Gastroesophageal sphincter (tissue), 3 donors: ENCODE data around the gene PROZ.

Experiments
- POLR2AphosphoS5 ChIP-seq: sonication (generic); formaldehyde crosslinking; IDR thresholded peaks from one replicate; pipeline ENCODE4 v1.6.1; 2017; ENCODE audit warnings: antibody characterized with exemption
- TF ChIP-seq, protein P1 (sequence below), 4 experiments: fragments of 200-600 bp in 2 of 4; fragments of 450-650 bp in 2 of 4; sonication (generic) in 1 of 4; IDR thresholded peaks; one replicate each; pipeline ENCODE4 v1.5.1; 2017 to 2019; ENCODE audit warnings: antibody characterized with exemption in 4 of 4, mild to moderate bottlenecking in 2 of 4, moderate library complexity in 2 of 4

GRCh38 chr13:113167575-113167974, 9.1 kb downstream of the PROZ start:
- no peak for TF ChIP-seq POLR2AphosphoS5
- TF ChIP-seq, protein P1, sequence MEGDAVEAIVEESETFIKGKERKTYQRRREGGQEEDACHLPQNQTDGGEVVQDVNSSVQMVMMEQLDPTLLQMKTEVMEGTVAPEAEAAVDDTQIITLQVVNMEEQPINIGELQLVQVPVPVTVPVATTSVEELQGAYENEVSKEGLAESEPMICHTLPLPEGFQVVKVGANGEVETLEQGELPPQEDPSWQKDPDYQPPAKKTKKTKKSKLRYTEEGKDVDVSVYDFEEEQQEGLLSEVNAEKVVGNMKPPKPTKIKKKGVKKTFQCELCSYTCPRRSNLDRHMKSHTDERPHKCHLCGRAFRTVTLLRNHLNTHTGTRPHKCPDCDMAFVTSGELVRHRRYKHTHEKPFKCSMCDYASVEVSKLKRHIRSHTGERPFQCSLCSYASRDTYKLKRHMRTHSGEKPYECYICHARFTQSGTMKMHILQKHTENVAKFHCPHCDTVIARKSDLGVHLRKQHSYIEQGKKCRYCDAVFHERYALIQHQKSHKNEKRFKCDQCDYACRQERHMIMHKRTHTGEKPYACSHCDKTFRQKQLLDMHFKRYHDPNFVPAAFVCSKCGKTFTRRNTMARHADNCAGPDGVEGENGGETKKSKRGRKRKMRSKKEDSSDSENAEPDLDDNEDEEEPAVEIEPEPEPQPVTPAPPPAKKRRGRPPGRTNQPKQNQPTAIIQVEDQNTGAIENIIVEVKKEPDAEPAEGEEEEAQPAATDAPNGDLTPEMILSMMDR (IDR thresholded peaks at IDR 0.05) = no peak
